GM18519 (cell line): Measurements from ENCODE around the gene TPM1.

Experiments used
- ATAC-seq: cut with Tn5 transposase; IDR thresholded peaks from one replicate; pipeline ENCODE4 v1.9.1; 2021; ENCODE audit warnings: mild to moderate bottlenecking, moderate library complexity; ENCODE audit not compliant: unreplicated experiment, low FRiP score

The TPM1 gene

DNA sequence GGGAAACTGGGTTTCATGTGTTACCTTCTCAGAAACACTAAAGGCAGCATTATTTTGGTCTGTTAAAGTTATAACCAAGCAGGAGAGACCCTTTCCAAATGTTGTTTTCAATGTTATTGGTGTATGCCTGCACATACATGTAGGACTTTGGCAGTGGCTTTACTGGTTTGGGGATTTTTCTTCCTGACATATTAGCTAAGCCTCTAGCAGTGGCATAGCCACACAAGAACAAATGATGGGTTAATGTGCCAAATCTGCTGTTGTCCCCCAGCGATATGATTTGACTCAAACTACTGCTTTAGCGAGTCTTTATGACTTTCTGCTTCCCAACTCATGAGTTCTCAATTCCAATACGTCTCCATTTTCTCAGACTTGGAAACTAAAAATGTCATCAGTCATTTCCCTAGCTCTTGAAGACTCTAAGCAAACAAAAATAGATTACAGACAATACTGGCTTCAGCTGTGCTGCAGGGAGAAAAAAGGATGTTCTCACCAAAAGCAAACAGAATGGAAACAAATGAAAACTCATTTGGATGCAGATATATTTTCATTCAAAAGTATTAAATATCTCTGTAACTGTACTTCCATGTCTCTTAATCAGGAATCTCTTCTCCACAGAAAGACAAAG, 29.6 kb downstream of the TPM1 start:
- ATAC-seq, result no peak

- ATAC-seq, result no peak
Observed at GRCh38 chr15:63072809-63073277, 30.3 kb downstream of the TPM1 start.

- no peak for ATAC-seq
Observed at GRCh38 chr15:63073497-63074172, 31.1 kb downstream of the TPM1 start.

GRCh38 chr15:63075015-63075983, 32.8 kb downstream of the TPM1 start:
- no peak for ATAC-seq

GRCh38 chr15:63075984-63076713, 33.6 kb downstream of the TPM1 start:
- ATAC-seq, result no peak

DNA sequence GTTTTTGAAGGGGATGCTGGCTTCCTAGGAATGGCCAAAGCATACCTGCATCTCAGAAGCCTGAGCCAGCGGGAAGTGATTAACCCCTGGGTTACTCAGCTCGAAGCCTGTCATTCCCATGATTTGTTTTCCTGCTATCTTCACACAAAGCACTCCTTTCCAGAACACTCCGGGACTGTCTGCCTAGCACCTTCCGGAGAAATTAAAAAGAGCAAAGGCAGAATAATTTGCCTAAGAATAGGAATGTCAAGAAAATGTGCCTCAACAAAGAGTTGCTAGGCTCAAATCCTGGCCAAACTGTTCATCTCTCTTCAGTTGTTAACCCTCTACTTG, 34.1 kb downstream of the TPM1 start:
- ATAC-seq, result no peak

- no peak for ATAC-seq
Observed at GRCh38 chr15:63077952-63078351, 35.4 kb downstream of the TPM1 start.

- ATAC-seq, result no peak
Observed at GRCh38 chr15:63079947-63080626, 37.5 kb downstream of the TPM1 start.

GRCh38 chr15:63080634-63081250, 38.2 kb downstream of the TPM1 start:
- no peak for ATAC-seq

DNA sequence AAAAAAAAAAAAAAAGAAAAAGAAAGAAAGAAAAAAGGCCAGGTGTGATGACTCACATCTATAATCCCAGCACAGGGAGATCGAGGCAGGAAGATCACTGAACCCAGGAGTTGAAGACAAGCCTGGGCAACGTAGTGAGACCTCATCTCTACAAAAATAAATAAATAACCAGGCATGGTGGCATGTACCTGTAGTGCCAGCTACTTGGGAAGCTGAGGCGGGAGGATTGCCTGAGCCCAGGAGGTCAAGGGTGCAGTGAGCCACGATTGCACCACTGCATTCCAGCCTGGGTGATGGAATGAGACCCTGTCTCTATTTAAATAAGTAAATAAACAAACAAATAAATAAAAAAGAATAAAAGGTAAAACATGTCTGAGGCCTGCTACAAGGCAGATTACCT, 39.8 kb downstream of the TPM1 start:
- no peak for ATAC-seq

DNA sequence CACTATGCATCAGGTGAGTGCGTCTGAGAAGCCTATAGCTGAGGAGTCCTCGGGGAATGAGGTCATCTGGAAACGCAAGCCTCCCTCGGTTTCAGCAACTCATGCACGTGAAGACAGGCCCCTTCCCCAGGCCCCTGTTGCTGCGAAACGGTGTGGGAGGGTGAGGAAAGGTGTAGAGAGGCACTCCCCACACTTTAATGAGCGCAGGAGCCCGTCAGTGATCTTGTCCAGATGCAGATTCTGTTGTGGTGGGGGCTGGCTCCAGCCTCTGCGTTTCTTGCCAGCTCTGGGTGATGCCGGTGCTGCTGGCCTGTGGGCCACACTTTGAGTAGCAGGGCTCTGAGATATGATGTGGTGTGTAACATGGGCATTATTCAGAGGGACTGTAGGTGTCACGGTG, 40.5 kb downstream of the TPM1 start:
- no peak for ATAC-seq

GRCh38 chr15:63083541-63083940, 41.0 kb downstream of the TPM1 start:
- ATAC-seq, result no peak

DNA sequence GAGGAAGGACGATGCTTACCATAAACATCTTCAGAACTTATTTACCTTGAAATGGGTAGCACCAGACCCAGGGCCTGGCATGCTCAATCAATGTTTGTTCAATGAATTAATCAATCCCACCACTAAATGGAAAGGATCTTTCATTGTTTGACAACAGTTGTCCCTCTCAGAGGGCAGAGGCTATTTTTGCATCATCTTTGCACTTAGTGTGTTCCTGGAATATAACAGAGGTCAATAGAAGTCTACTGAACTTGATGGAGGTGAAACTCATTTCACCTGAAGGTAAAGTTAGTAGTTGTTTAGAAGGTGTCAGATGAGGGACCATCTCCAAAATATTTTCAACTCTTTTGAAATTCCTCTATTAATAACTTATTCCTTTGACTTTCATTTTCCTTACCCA, 42.3 kb downstream of the TPM1 start:
- no peak for ATAC-seq

GRCh38 chr15:63085289-63085688, 42.7 kb downstream of the TPM1 start:
- ATAC-seq, result no peak

DNA sequence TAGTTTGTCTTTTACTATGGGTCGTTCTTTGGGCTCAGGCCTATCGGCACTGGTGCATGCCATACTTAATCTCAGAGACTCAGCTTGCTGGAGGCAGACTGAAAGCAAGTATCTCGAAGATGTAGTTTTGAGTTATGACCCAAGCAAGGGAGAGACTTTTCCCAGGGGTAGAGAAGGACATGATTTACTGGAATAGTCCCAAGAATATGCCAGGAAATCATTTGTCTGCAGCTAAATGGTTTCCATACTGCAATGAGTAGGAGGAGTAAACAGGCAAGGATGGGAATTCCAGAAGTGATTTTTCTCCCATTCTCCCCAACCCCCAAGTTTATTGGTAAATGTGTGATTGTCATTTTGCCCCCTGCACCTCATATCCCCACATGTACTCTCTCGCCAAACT, 43.7 kb downstream of the TPM1 start:
- no peak for ATAC-seq

GRCh38 chr15:63086947-63087346, 44.4 kb downstream of the TPM1 start:
- ATAC-seq, result no peak

DNA sequence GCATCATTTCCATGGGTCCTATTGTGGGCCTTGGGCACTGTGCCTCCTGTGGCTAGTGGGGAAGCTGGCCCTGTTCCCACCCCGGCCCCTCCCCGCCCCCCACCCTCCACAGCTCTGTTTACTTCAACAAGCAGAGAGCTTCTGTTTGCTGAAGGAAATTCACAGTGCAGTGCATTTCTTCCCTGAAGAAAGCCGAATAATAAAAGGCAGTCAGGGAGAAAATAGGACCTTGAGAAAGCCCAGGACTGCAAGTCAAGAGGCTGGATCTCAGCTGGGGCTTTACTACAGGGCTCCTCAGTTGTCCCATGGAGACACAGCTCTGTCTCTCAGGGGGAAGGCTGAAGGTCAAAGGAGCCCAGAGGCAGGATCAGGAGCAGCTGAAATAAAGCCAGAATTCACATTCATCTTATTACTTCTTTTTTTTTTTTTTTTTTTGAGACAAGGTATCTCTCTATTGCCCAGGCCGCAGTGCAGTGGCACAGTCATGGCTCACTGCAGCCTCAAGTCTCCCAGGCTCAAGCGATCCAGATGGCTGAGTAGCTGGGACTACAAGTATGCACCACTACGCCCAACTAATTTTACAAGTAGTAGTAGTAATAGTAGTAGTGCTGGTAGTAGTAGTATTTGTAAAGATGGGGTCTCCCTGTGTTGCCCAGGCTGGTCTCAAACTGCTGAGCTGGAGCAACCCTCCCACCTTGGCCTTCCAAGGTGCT, 46.1 kb downstream of the TPM1 start:
- ATAC-seq, result no peak

DNA sequence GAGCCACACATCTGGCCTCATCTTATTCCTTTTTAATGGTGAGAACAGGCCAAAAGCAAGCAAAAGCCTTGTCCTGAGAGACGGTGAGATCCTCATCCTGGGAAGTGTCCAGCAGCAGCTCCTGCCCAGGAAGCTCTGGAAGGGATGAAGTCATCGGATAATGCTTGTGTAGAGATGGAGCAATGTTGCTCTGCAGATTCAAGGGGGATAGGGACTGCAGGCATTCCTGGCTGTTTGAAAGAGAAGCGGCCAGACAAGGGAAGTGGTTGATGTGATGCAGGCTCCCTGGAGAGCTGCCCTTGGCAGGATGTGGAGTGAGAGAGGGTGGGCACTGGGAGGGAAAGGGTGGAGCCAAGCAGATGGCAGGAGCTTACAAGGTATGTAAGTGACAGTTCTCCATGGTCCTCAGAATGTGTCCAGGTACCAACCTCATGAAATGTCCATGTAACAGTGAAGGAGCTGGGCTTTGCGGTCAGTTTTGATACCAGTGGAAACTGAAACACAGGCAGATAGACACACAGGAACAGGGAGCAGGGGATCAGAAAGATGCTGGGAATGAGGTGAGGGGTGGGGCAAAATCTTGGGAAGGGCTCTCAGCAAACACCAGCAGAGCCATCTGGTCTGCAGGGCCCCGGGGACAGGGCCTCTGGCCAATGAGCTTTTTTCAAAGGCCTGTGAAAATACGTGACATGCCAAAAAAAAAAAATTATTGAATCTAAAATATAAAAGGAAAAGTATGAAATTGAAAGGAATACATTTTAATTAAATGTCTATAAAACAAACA, 46.9 kb downstream of the TPM1 start:
- ATAC-seq, result no peak
